RPMI7951 (cell line): ENCODE results near the gene NUTM2D. TPM values are rescaled to one million over a fixed set of nuclear protein-coding genes. Genes with fewer than 3 reads are reported as not detected.
"Not testable (repeated sequence)": the region's sequence is repeated elsewhere in the genome, so short reads cannot be mapped to it uniquely, and the experiment has no call there.

Source experiments
- DNase-seq: peaks from one replicate; pipeline ENCODE4 v3.0.0-alpha.2; 2012; ENCODE audit warnings: low read depth
- total RNA-seq: library from RNA; depleted of rRNA; stranded (reverse); fragments of >200 nt; shearing (Covaris generic); gene quantifications from 2 replicates; pipeline ENCODE4 v1.2.3, GENCODE V29; 2014; rRNA removed

NUTM2D gene
- total RNA-seq, result 0.36 and 0.59 TPM in 2 replicates

DNA sequence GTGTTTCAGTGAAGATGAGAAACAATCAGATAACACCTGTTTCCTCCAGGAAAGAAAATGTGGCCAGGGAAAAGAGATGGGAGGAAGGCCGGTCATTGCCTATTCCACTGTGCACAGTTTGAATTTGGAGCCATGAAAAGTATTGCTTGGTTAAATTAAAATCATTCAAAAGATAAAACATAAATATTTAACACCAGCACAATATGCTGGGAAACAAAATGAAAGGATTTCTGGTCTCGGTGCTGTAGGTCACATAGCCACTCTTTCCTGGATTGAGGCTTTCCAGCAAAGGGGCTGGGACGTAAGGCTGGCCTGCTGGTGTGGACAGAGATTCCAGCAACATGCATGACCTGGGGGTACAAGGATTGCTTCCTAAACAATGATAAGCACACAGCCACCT is at the start of gene NUTM2D:
Gene NUTM2D, plus strand, starts transcription at position 301 of the 400 bp plus-strand sequence. CDS start 522 bp downstream, outside the sequence.
- not testable (repeated sequence) for DNase-seq

DNA sequence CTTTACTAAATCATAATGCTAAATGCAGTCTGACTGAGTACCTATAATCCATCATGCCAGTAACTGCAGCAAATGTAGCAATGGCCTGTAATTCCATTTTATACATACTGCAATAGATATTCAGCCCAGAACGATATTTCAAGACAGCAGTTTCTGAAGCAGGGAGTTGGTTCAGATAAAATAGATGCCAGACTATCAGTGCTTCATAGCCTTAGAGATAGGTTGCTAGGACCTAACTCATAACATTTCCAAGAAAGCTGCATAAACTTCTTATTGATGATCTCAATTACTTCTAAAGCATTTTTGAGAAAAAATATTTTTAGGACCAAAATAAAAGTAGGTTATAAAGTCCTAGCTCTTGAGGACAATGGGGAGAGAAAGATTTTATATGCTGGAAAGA is 48.8 kb upstream of the NUTM2D start:
- not testable (repeated sequence) for DNase-seq

DNA sequence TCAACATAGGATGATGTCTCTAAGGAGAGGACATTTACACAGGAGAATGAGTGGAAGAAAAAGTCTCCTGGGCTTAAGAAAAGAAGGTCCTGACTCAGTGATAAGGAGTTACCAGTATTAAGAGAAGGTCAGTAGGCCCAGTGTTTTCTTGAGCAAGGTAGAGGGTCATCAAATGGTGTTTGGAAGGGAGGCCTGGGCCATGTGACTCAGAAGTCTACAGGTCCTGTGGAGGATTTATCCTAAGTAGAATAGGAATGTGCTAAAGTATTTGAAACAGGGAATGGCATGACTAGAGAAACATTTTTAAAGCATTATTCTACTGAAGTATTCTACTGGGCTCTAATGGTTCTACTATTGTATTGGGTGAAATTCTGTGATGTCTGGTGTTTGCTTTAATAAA is 47.9 kb upstream of the NUTM2D start:
- not testable (repeated sequence) for DNase-seq

- DNase-seq, result not testable (repeated sequence)
Measured at GRCh38 chr10:87311521-87311920, 46.0 kb upstream of the NUTM2D start.

GRCh38 chr10:87313649-87314359 is 43.7 kb upstream of the NUTM2D start:
- DNase-seq, result not testable (repeated sequence)

- DNase-seq, result not testable (repeated sequence)
Measured at GRCh38 chr10:87314360-87314973, 43.1 kb upstream of the NUTM2D start.

DNA sequence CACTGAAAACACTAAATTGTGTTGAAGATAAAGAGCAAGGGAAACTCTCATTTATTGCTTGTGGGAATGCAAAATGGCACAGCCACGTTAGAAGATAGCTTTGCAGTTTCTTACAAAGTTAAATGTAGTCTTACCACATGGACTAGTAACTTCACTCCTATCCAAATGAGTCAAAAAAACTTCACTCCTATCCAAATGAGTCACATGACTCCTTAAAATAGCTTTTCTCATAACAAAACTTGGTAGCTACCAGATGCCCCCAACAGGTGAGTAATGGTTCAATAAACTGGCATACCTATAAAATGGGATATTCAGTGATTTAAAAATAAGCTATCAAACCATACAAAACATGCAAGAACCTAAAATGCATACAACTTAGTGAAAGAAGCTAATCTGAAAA is 36.0 kb upstream of the NUTM2D start:
- not testable (repeated sequence) for DNase-seq

DNA sequence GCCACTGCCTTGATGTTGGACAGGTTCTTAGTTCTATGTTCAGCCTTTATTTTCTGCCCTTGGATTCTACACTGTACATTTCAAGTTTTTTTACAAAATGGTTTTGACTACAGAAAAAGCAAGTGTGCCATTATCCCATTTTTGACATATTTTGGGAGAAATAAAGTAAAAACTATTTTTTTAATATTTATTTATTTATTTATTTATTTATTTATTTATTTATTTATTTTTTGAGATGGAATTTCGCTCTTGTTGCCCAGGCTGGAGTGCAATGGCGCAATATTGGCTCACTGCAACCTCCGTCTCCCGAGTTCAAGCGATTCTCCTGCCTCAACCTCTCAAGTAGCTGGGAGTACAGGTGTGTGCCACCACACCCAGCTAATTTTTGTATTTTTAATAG is 33.0 kb upstream of the NUTM2D start:
- not testable (repeated sequence) for DNase-seq

- DNase-seq, result not testable (repeated sequence)
Measured at GRCh38 chr10:87327958-87328357, 29.6 kb upstream of the NUTM2D start.

GRCh38 chr10:87329131-87329530 is 28.4 kb upstream of the NUTM2D start:
- not testable (repeated sequence) for DNase-seq

DNA sequence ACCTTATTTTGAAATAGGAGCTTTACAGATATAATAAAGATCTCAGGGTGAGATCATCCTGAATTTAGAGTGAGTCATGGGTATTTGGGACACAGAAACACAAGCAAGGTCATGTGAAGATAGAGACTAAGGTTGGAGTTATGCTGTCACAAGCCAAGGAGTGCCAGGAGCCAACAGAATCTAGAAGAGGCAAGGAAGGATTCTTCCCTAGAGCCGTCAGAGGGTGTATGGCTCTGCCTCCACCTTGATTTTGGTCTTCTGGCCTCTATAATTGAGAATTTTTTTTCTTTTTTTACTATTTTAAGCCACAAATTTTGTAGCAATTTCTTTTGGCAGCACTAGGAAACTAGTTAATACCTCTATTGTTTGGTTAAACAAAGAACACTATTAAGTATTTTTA is 24.9 kb upstream of the NUTM2D start:
- not testable (repeated sequence) for DNase-seq

- not testable (repeated sequence) for DNase-seq
Measured at GRCh38 chr10:87340411-87340810, 17.1 kb upstream of the NUTM2D start.

GRCh38 chr10:87341546-87342142 is 15.9 kb upstream of the NUTM2D start:
- not testable (repeated sequence) for DNase-seq

DNA sequence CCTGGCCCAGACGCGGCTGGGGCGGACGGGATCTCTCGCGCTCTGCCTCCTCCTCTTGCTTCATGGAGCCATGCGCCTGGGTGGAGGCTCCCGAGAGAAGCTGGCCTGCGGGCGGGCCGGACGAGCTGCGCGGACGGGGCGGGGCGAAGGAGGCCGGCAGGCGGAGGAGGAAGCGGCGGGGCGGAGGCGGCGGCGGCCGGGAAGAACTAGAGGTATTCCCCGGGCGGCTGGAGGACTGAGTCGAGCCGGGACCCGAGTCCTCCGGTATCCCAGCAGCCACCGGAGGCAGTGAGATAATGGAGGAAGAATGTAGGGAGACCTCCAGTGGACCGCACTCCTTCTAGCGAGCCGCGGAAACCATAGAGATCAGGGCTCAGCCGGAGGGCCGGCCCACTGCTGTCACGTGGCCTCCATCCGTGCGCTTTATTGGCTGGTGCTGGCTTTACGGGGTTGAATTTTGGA is 15.3 kb upstream of the NUTM2D start:
- DNase-seq, result peak; percentile 85

DNA sequence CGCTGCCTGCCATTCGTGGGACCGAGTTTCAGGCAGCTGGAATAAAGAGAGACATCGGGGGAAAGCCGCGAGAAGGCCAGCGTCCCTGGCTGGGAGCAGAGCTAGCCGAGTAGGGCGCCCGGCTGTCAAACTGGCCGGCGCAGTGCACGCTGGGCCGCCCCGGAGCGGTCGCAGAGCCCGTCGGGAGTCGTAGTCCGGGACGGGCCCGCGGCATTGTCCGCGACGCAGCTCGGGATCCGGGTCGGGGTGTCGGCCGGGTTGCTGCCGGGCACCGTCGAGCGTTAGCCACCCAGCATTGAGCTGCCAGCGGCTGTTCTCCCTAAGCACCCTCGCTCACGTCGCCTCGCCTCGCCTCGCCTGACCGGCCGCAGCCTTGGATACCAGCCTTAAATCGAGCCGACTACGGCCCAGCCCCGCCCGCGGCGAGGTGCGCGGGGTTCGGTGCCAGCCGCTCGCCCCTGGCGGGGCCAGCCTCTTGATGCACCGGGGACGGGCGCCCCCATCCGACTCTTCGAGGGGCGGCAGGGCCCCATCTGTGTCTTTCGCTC is 14.8 kb upstream of the NUTM2D start:
- peak; percentile 68 for DNase-seq

DNA sequence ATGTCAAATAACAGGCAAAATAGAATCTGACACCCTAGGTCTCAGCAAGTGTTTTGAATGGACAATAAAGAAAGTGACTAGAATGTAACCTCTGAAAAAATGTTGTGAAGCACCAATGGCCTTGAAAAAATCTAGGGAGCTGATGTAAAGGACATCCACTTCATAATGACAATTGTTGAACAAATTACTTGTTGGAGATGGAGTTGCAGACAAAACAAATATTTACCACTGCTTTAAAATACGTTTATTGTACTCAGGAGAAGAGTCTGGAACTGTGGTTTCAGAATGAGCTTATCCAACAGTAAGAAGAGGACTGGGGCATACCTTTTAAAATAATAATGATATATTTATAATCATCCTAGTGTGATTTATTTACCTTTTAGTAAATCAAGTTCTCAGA is 11.8 kb upstream of the NUTM2D start:
- DNase-seq, result not testable (repeated sequence)

GRCh38 chr10:87350161-87350560 is 7.4 kb upstream of the NUTM2D start:
- not testable (repeated sequence) for DNase-seq

- not testable (repeated sequence) for DNase-seq
Measured at GRCh38 chr10:87352825-87353224, 4.7 kb upstream of the NUTM2D start.

- not testable (repeated sequence) for DNase-seq
Measured at GRCh38 chr10:87355110-87355509, 2.4 kb upstream of the NUTM2D start.

GRCh38 chr10:87358159-87358558 is 615 bp downstream of the NUTM2D start:
- DNase-seq, result not testable (repeated sequence)

GRCh38 chr10:87369514-87370112 is 12.1 kb downstream of the NUTM2D start:
- not testable (repeated sequence) for DNase-seq

DNA sequence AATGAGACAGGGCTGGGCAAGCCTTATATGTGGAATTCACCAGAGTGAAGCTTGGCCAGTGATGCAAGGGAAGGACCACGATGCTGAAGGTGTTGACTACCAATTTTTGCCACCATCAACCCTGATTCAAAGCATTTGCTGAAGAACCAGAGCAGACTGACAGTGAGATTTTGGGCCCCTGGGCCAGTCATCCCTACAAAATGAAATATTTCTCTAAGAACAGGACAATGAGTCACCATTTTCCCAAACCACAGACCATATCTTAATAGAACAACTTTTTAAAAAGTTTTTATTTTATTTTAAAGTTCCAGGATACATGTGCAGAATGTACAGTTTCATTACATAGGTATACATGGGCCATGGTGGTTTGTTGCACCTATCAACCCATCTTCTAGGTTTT is 16.5 kb downstream of the NUTM2D start:
- peak; percentile 2 for DNase-seq
